A549 (cell line): Measurements from ENCODE around the gene PRTN3.

Experiments used
- CTCF ChIP-seq: fragments of >200 bp; sonication (Bioruptor Twin); formaldehyde crosslinking; IDR thresholded peaks from 3 replicates; pipeline ENCODE4 v1.5.1; 2016
- EP300 ChIP-seq, 2 experiments: fragments of >200 bp; sonication (Bioruptor Twin); formaldehyde crosslinking; IDR thresholded peaks; 2 replicates in 1 of 2; 3 replicates in 1 of 2; pipeline ENCODE4 v1.6.1; 2016 to 2017
- HMGXB4 ChIP-seq: fragments of 250-450 bp; sonication (Bioruptor Pico); IDR thresholded peaks from 2 replicates; pipeline ENCODE4 v1.5.0; 2021; ENCODE audit warnings: mild to moderate bottlenecking, moderate library complexity, borderline replicate concordance
- POLR2A ChIP-seq: IDR thresholded peaks from 2 replicates; pipeline ENCODE4 v1.6.1; 2012; ENCODE audit warnings: mild to moderate bottlenecking, low read length

- TF ChIP-seq CTCF, result no peak
- no peak for TF ChIP-seq POLR2A
- TF ChIP-seq HMGXB4 (CRISPR knock-in tag), result no peak
- TF ChIP-seq EP300 (IDR thresholded peaks at IDR 0.05), result no peak
Measured at GRCh38 chr19:887599-887998, 46.8 kb downstream of the PRTN3 start.
